MM.1S (cell line): ENCODE data around the gene PRCD.

Experiments
- CTCF ChIP-seq: fragments of 300-600 bp; sonication (generic); IDR thresholded peaks from 2 replicates; pipeline ENCODE4 v1.5.1; 2016; ENCODE audit warnings: antibody characterized with exemption, low read length, mixed read lengths
- EZH2 ChIP-seq: fragments of 300-600 bp; sonication (generic); optimal IDR thresholded peaks from 2 replicates; pipeline ENCODE3; 2017; ENCODE audit warnings: low read depth, mild to moderate bottlenecking, antibody characterized with exemption, low read length, mixed read lengths
- EZH2phosphoT487 ChIP-seq: fragments of 300-600 bp; sonication (generic); IDR thresholded peaks from 2 replicates; pipeline ENCODE4 v1.6.1; 2018; ENCODE audit warnings: antibody characterized with exemption, low read length

DNA sequence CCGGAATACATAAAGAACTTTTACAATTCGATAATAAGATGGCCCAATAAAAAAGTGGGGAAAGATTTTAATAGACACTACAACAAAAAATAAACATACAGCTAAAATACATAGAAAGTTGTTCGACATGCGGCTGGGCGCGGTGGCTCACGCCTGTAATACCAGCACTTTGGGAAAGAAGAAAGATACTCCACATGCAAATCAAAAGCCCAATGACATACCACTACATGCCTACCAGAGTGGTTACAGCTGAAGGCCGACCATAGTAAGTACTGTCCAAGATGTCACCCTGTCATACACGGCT lies 9.3 kb downstream of the PRCD start:
- TF ChIP-seq CTCF (no peak), EZH2phosphoT487 (no peak), EZH2 (no peak)
